GM23248 (cell line): Measurements from ENCODE around the gene GK2. TPM values are rescaled to one million over a fixed set of nuclear protein-coding genes. Genes with fewer than 3 reads are reported as not detected.

Source experiments
- DNase-seq: peaks from one replicate; pipeline ENCODE4 v3.0.0-alpha.2; 2015
- H2AFZ ChIP-seq: fragments of 200-600 bp; sonication (generic); 2 replicates; pipeline ENCODE4 v1.6.1; 2016; ENCODE audit warnings: antibody characterized with exemption
- H3F3A ChIP-seq: fragments of 200-600 bp; sonication (generic); 2 replicates; pipeline ENCODE4 v1.6.1; 2016; ENCODE audit warnings: mild to moderate bottlenecking, antibody characterized with exemption, mixed run types; ENCODE audit not compliant: insufficient read depth
- H3K27ac ChIP-seq: fragments of 200-600 bp; sonication (generic); 2 replicates; pipeline ENCODE4 v1.5.1; 2016; ENCODE audit warnings: mild to moderate bottlenecking
- H3K27me3 ChIP-seq: fragments of 200-600 bp; sonication (generic); replicated peaks from 2 replicates; pipeline ENCODE4 v1.6.1; 2016; ENCODE audit warnings: mild to moderate bottlenecking; ENCODE audit not compliant: insufficient read depth
- H3K36me3 ChIP-seq: fragments of 200-600 bp; sonication (generic); 2 replicates; pipeline ENCODE4 v1.6.1; 2016; ENCODE audit warnings: low read depth, mild to moderate bottlenecking
- H3K4me1 ChIP-seq: fragments of 200-600 bp; sonication (generic); 2 replicates; pipeline ENCODE4 v1.6.1; 2016; ENCODE audit warnings: mild to moderate bottlenecking; ENCODE audit not compliant: insufficient read depth
- H3K4me2 ChIP-seq: fragments of 200-600 bp; sonication (generic); one replicate; pipeline ENCODE4 v1.6.1; 2016; ENCODE audit warnings: mild to moderate bottlenecking; ENCODE audit not compliant: unreplicated experiment
- H3K4me3 ChIP-seq: fragments of 200-600 bp; sonication (generic); 2 replicates; pipeline ENCODE4 v1.5.1; 2016; ENCODE audit warnings: mild to moderate bottlenecking
- H3K79me2 ChIP-seq: fragments of 200-600 bp; sonication (generic); 2 replicates; pipeline ENCODE4 v1.6.1; 2016; ENCODE audit warnings: mild to moderate bottlenecking; ENCODE audit not compliant: insufficient read depth
- H3K9ac ChIP-seq: fragments of 200-600 bp; sonication (generic); 2 replicates; pipeline ENCODE4 v1.6.1; 2016; ENCODE audit warnings: mild to moderate bottlenecking
- H3K9me2 ChIP-seq: fragments of 200-600 bp; sonication (generic); 2 replicates; pipeline ENCODE4 v1.6.1; 2016; ENCODE audit warnings: mixed run types, mild to moderate bottlenecking, moderate library complexity; ENCODE audit not compliant: insufficient read depth
- H3K9me3 ChIP-seq: fragments of 200-600 bp; sonication (generic); one replicate; pipeline ENCODE4 v1.6.1; 2017; ENCODE audit warnings: low read depth
- H4K20me1 ChIP-seq: fragments of 200-600 bp; sonication (generic); 2 replicates; pipeline ENCODE4 v1.6.0; 2016; ENCODE audit not compliant: insufficient read depth
- EZH2 ChIP-seq: fragments of 200-600 bp; sonication (generic); IDR thresholded peaks from 2 replicates; pipeline ENCODE4 v1.6.1; 2018; ENCODE audit warnings: antibody characterized with exemption, mild to moderate bottlenecking; ENCODE audit not compliant: insufficient read depth, poor library complexity, severe bottlenecking
- EZH2phosphoT487 ChIP-seq: fragments of 200-600 bp; sonication (generic); IDR thresholded peaks from 2 replicates; pipeline ENCODE4 v1.6.1; 2018; ENCODE audit warnings: antibody characterized with exemption, moderate library complexity, mild to moderate bottlenecking, low read depth; ENCODE audit not compliant: insufficient read depth
- WGBS, 2 experiments: methylation state at CpG; one replicate each; pipeline ENCODE4 v1.1.6; 2015 to 2017; ENCODE audit warnings: low lambda C conversion rate in 2 of 2, low coverage in 1 of 2; ENCODE audit errors: missing lambda C conversion rate in 2 of 2; 5-methylcytosine and 5-hydroxymethylcytosine counted together
- in situ Hi-C: fragments of 300-500 bp; cut with MboI; formaldehyde crosslinking; loops from 2 replicates; pipeline ENCODE4 v1.15.0; 2020
- polyA plus RNA-seq: library from polyadenylated mRNA; unstranded; fragments of >200 nt; fragmentation: Nextera tagmentation; extraction: Ambion mirVana; gene quantifications from 2 replicates; pipeline ENCODE4 v1.2.1, GENCODE V29; 2016
- total RNA-seq: library from RNA; depleted of rRNA; stranded (reverse); fragments of >200 nt; shearing (Covaris generic); gene quantifications from 2 replicates; pipeline ENCODE4 v1.2.3, GENCODE V29; 2014; rRNA removed

The GK2 gene
- not detected in 2 replicates for total RNA-seq
- not detected in 2 replicates for polyA plus RNA-seq

DNA sequence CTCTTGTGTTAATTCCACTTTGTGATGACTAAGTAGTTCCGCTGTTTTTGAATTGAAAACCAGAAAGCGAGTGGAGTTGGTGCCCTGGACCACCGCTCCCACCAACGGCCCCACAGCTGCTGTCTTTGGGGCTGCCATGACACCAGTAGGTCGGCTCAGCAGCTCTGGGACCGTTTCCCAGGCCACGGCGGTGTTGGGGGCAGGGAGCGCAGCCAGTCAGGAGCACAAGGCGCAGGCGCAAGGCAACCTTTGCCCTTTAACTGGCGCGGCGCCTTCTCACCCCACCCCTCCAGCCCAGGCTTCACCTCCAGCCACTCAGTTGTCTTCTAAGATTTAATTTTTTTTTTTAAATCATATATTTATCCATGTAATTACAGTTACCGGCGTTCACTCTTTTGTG, at the start of gene GK2:
GK2 (minus strand) TSS at position 166 of the 400 bp plus-strand sequence; CDS start at position 138, 28 bp downstream.
- Histone ChIP-seq H3F3A (no peaks in the 10 kb centered on the region), H3K9me2 (no peaks in the 10 kb centered on the region), H4K20me1 (no peaks in the 10 kb centered on the region), H3K4me1 (no peaks in the 10 kb centered on the region), H3K27ac (no peak within 1 kb of the TSS), H3K4me2 (no peak within 1 kb of the TSS), H3K9me3 (no peaks in the 10 kb centered on the region), H3K79me2 (no peaks in the 10 kb centered on the region), H3K4me3 (no peak within 1 kb of the TSS), H3K27me3 (no peaks in the 10 kb centered on the region), H3K9ac (no peak within 1 kb of the TSS), H3K36me3 (no peaks in the 10 kb centered on the region), H2AFZ (no peak within 1 kb of the TSS)
- no peak for TF ChIP-seq EZH2
- no peak for TF ChIP-seq EZH2phosphoT487
- in situ Hi-C loops = no loop called here
- DNase-seq = no peak
- WGBS, 2 experiments = 83 to 84% methylated on average over 16 of the region's 16 CpGs

DNA sequence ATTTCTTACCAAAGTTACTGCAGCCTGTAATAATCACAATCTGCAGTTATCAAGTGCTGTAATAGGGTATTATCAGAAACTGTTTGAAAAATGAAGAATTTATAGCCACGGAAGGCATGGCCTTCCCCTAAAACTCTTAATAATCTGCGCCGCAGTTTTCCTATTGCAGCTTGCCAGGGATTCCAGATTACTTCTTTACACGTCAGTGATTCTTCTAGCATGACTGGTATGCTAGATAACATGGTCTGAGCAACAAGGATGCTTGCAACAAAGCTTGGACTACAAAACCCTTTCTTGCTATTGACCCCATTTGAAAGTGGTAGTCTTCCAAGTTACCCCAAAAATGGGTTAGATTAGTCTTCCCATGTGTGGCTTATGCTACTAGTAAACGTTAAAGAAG, 47.2 kb upstream of the GK2 start:
- in situ Hi-C loops = no loop called here
- DNase-seq = no peak
- H3K36me3 ChIP-seq = no peaks in the 10 kb centered on the region
- H3K9ac ChIP-seq = no peak overlapping the region
- H3F3A ChIP-seq = no peaks in the 10 kb centered on the region
- no peaks in the 10 kb centered on the region for H3K79me2 ChIP-seq
- no peaks in the 10 kb centered on the region for H3K4me1 ChIP-seq
- TF ChIP-seq EZH2phosphoT487 (no peak), EZH2 (no peak)
- no peaks in the 10 kb centered on the region for H3K27me3 ChIP-seq
- H3K9me2 ChIP-seq = no peaks in the 10 kb centered on the region
- 43 to 50% methylated on average over 5 of the region's 5 CpGs for WGBS, 2 experiments
- H3K27ac ChIP-seq = no peak overlapping the region
- no peak overlapping the region for H3K4me3 ChIP-seq
- no peaks in the 10 kb centered on the region for H3K9me3 ChIP-seq
- no peak overlapping the region for H3K4me2 ChIP-seq
- H4K20me1 ChIP-seq = no peaks in the 10 kb centered on the region
- H2AFZ ChIP-seq = no peak overlapping the region

DNA sequence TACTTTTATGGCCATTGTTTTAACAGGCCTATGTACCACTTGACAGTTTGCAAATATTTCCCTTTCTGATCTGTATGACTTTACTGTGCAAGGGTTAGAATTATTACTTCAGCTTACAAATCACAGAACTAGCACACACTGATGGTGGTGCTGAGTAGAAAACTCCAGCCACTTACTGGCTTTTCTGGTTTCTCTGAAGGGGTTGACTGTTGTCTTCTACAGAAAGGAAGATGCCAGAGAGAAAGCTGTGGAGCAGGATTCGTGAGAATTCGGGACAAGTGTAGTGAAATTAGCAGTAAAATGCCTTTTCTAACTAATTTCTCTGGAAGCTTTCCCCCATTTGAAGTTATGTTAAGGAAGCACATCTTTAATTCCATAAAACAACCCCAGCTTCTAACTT, 46.6 kb upstream of the GK2 start:
- in situ Hi-C loops = no loop called here
- no peak for DNase-seq

DNA sequence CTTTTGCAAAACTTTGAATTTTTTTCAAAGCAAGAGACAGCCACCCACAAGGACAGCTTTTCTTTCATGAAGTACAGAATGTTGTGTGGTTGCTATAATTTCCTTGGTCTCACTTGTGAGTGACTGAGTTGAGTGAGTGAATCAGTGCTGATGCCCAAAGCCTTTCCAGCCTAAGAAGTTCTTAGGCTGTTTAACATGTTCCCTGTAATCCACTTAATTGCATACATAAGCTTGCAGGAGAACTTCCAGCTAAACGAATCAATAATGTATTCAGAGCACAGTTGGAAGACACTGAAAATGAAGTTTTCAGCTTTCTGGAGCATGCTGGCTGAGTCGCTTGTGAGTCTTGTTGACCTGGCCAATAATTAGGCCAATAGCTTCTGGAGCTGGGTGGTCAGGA, 42.0 kb upstream of the GK2 start:
- Histone ChIP-seq H3K27ac (no peak overlapping the region), H4K20me1 (no peaks in the 10 kb centered on the region), H3K9ac (no peak overlapping the region), H3K36me3 (no peaks in the 10 kb centered on the region), H3F3A (no peaks in the 10 kb centered on the region), H3K4me1 (no peaks in the 10 kb centered on the region), H3K9me2 (no peaks in the 10 kb centered on the region), H3K79me2 (no peaks in the 10 kb centered on the region), H3K4me3 (no peak overlapping the region), H2AFZ (no peak overlapping the region), H3K9me3 (no peaks in the 10 kb centered on the region), H3K4me2 (no peak overlapping the region), H3K27me3 (no peaks in the 10 kb centered on the region)
- 56 to 69% methylated on average over 2 of the region's 2 CpGs for WGBS, 2 experiments
- no peak for DNase-seq
- no peak for TF ChIP-seq EZH2
- TF ChIP-seq EZH2phosphoT487 = no peak
- in situ Hi-C loops = no loop called here

More for the DNA sequence above, 46.6 kb upstream of the GK2 start:
- no peaks in the 10 kb centered on the region for H3K36me3 ChIP-seq
- H3K4me1 ChIP-seq = no peaks in the 10 kb centered on the region
- no peaks in the 10 kb centered on the region for H3K79me2 ChIP-seq
- H3F3A ChIP-seq = no peaks in the 10 kb centered on the region
- H3K9me2 ChIP-seq = no peaks in the 10 kb centered on the region
- no peak overlapping the region for H2AFZ ChIP-seq
- H3K4me3 ChIP-seq = no peak overlapping the region
- H4K20me1 ChIP-seq = no peaks in the 10 kb centered on the region
- H3K9ac ChIP-seq = no peak overlapping the region
- no peak overlapping the region for H3K27ac ChIP-seq
- H3K9me3 ChIP-seq = no peaks in the 10 kb centered on the region
- H3K27me3 ChIP-seq = no peaks in the 10 kb centered on the region
- 75 to 79% methylated on average over 2 of the region's 2 CpGs for WGBS, 2 experiments
- H3K4me2 ChIP-seq = no peak overlapping the region
- TF ChIP-seq EZH2phosphoT487 = no peak
- no peak for TF ChIP-seq EZH2

DNA sequence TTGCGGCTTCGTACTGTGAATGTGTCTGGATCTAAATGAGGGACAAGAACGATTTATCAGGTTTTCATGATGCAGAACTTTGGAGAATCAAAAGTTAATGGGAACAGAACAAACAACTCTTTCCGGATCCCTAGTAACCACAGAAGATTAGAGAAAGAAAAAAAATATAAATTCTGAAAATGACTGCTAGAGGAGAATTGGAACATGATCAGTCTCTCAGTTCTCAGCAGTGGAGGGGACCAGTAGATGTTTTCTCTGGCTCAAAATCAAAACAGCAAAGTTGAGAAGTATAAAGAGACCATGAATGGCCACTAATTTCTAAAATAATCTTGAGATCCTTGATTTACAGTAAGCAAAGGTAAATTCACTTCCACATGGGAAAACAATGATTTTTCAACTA, 38.1 kb upstream of the GK2 start:
- in situ Hi-C loops = no loop called here
- H3K27me3 ChIP-seq = no peaks in the 10 kb centered on the region
- WGBS, 2 experiments = 72 to 73% methylated on average over 4 of the region's 4 CpGs

More for the DNA sequence above, 38.1 kb upstream of the GK2 start:
- Histone ChIP-seq H3K9ac (no peak overlapping the region), H3K79me2 (no peaks in the 10 kb centered on the region), H4K20me1 (no peaks in the 10 kb centered on the region), H2AFZ (no peak overlapping the region), H3K27ac (no peak overlapping the region), H3K4me3 (no peak overlapping the region), H3K36me3 (no peaks in the 10 kb centered on the region), H3K9me2 (no peaks in the 10 kb centered on the region), H3K4me2 (no peak overlapping the region), H3K4me1 (no peaks in the 10 kb centered on the region), H3K9me3 (no peaks in the 10 kb centered on the region), H3F3A (no peaks in the 10 kb centered on the region)
- DNase-seq = no peak
- TF ChIP-seq EZH2 (no peak), EZH2phosphoT487 (no peak)
